ENCODE results near the gene KRT76.

DNA sequence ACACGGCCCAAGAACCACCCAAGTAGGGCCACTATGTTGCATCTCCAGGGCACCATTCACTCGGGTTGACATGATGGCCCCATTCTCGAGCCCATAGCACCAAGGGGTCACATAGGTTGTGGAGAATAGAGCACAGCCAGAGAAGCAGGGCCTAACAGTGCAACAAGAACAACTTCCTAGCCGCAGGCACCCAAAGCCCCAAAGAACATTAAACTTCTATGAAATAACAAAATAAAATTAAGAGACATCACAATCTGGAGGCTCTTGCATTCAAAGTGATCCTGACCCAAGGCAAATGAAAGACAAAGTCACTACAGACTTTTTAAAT is 34.9 kb upstream of the KRT76 start:
- TF ChIP-seq, protein P1, sequence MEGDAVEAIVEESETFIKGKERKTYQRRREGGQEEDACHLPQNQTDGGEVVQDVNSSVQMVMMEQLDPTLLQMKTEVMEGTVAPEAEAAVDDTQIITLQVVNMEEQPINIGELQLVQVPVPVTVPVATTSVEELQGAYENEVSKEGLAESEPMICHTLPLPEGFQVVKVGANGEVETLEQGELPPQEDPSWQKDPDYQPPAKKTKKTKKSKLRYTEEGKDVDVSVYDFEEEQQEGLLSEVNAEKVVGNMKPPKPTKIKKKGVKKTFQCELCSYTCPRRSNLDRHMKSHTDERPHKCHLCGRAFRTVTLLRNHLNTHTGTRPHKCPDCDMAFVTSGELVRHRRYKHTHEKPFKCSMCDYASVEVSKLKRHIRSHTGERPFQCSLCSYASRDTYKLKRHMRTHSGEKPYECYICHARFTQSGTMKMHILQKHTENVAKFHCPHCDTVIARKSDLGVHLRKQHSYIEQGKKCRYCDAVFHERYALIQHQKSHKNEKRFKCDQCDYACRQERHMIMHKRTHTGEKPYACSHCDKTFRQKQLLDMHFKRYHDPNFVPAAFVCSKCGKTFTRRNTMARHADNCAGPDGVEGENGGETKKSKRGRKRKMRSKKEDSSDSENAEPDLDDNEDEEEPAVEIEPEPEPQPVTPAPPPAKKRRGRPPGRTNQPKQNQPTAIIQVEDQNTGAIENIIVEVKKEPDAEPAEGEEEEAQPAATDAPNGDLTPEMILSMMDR (conservative IDR thresholded peaks at IDR 0.05; ENCODE audit: low read depth in 2 of 2): no peak
- TF ChIP-seq, protein P2, sequence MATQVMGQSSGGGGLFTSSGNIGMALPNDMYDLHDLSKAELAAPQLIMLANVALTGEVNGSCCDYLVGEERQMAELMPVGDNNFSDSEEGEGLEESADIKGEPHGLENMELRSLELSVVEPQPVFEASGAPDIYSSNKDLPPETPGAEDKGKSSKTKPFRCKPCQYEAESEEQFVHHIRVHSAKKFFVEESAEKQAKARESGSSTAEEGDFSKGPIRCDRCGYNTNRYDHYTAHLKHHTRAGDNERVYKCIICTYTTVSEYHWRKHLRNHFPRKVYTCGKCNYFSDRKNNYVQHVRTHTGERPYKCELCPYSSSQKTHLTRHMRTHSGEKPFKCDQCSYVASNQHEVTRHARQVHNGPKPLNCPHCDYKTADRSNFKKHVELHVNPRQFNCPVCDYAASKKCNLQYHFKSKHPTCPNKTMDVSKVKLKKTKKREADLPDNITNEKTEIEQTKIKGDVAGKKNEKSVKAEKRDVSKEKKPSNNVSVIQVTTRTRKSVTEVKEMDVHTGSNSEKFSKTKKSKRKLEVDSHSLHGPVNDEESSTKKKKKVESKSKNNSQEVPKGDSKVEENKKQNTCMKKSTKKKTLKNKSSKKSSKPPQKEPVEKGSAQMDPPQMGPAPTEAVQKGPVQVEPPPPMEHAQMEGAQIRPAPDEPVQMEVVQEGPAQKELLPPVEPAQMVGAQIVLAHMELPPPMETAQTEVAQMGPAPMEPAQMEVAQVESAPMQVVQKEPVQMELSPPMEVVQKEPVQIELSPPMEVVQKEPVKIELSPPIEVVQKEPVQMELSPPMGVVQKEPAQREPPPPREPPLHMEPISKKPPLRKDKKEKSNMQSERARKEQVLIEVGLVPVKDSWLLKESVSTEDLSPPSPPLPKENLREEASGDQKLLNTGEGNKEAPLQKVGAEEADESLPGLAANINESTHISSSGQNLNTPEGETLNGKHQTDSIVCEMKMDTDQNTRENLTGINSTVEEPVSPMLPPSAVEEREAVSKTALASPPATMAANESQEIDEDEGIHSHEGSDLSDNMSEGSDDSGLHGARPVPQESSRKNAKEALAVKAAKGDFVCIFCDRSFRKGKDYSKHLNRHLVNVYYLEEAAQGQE (IDR thresholded peaks at IDR 0.05; ENCODE audit: unreplicated experiment): no peak
- TF ChIP-seq EZH2phosphoT487 (IDR thresholded peaks at IDR 0.05; ENCODE audit: unreplicated experiment) (no peak), EZH2 (IDR thresholded peaks at IDR 0.05; ENCODE audit: low read depth, unreplicated experiment) (no peak), POLR2AphosphoS5 (IDR thresholded peaks at IDR 0.05; ENCODE audit: low read depth) (no peak), JUNB (IDR thresholded peaks at IDR 0.05; ENCODE audit: unreplicated experiment) (no peak), NANOG (IDR thresholded peaks at IDR 0.05; ENCODE audit: borderline replicate concordance) (no peak), CREB1 (CRISPR knock-in tag; IDR thresholded peaks at IDR 0.05; ENCODE audit: low read depth) (no peak), ZNF114 (CRISPR knock-in tag; IDR thresholded peaks at IDR 0.05) (no peak)
- TF ChIP-seq, protein P3, sequence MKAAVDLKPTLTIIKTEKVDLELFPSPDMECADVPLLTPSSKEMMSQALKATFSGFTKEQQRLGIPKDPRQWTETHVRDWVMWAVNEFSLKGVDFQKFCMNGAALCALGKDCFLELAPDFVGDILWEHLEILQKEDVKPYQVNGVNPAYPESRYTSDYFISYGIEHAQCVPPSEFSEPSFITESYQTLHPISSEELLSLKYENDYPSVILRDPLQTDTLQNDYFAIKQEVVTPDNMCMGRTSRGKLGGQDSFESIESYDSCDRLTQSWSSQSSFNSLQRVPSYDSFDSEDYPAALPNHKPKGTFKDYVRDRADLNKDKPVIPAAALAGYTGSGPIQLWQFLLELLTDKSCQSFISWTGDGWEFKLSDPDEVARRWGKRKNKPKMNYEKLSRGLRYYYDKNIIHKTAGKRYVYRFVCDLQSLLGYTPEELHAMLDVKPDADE (IDR thresholded peaks at IDR 0.05): no peak

Data from GM23338 (cell line).